H1 (cell line): ENCODE results near the gene MXRA8. TPM values are rescaled to one million over a fixed set of nuclear protein-coding genes. Genes with fewer than 3 reads are reported as not detected.

Experiments
- BRCA1 ChIP-seq: IDR thresholded peaks from 2 replicates; pipeline ENCODE4 v1.6.1; 2012; ENCODE audit warnings: low read depth, low read length, improper control_type of control experiment
- CEBPB ChIP-seq: IDR thresholded peaks from 2 replicates; pipeline ENCODE4 v1.6.1; 2012; ENCODE audit warnings: low read depth, low read length
- EGR1 ChIP-seq: IDR thresholded peaks from 2 replicates; pipeline ENCODE4 v1.6.1; 2011; ENCODE audit warnings: low read depth, low read length, borderline replicate concordance
- polyA plus RNA-seq, 7 experiments: library from polyadenylated mRNA; depleted of rRNA in 3 of 7; stranded (reverse) in 5 of 7; unstranded in 2 of 7; fragments of >200 nt in 5 of 7; fragments of 200-250 nt in 2 of 7; gene quantifications; 1 replicate in 5 of 7; 2 replicates in 1 of 7; 4 replicates in 1 of 7; pipeline versions ENCODE4 v1.2.1 to v1.2.3, GENCODE V29; 2011 to 2013; ENCODE audit warnings: missing spikeins in 2 of 7, mixed read lengths in 2 of 7
- total RNA-seq: library from RNA; stranded (reverse); fragmentation: NEBNext Ultra II Directional; extraction: Animal tissue kit (Norgen Biotek cat#: 25700); gene quantifications from 2 replicates; pipeline ENCODE4 v1.2.1, GENCODE V29; 2021

MXRA8 gene
- total and polyA plus RNA-seq, 2 of the 8 experiments (the other 6 are each of a cell fraction or from before 2014, with no cell fraction given): 10.5 to 17.2 TPM

- TF ChIP-seq BRCA1 (peak; percentile 87), EGR1 (peak; percentile 56), CEBPB (0 out of 2 replicates have a peak, but pooled peaks have one; percentile 2)
These were observed 16.7 kb upstream of the MXRA8 start, which contains the start of gene AURKAIP1 (continued) for GRCh38 chr1:1374929-1375662.
